Measurements from ENCODE around the gene ATG4D. TPM values are rescaled to one million over a fixed set of nuclear protein-coding genes. Genes with fewer than 3 reads are reported as not detected.
"Not testable (repeated sequence)": the region's sequence is repeated elsewhere in the genome, so short reads cannot be mapped to it uniquely, and the experiment has no call there.

ATG4D gene
- total and polyA plus RNA-seq, 3 donors from 2014 or later = 80.5 to 167 (median 97.1) TPM

GRCh38 chr19:10535613-10536012, 8.1 kb upstream of the ATG4D start:
- Histone ChIP-seq H3K36me3 (ENCODE audit: low read depth, missing control alignments) (no peaks in the 10 kb centered on the region), H3K4me1 (no peaks in the 10 kb centered on the region), H3K27ac (no peak overlapping the region), H3K4me3 (no peak overlapping the region), H3K27me3 (no peaks in the 10 kb centered on the region), H3K9me3 (no peaks in the 10 kb centered on the region)
- 74 to 82% methylated on average over 6 of the region's 6 CpGs for WGBS, 2 donors
- intact Hi-C loops (cut with DNase I; ENCODE audit: low total_unique reads) = no loop called here
- DNase-seq = no peak
- no peak for TF ChIP-seq CTCF (IDR thresholded peaks at IDR 0.05)
- no peak for TF ChIP-seq POLR2A (IDR thresholded peaks at IDR 0.05)

GRCh38 chr19:10537668-10538067, 6.0 kb upstream of the ATG4D start:
- 78 to 86% methylated on average over 11 of the region's 11 CpGs for WGBS, 2 donors
- H3K27ac ChIP-seq = no peak overlapping the region
- no peaks in the 10 kb centered on the region for H3K4me1 ChIP-seq
- no peaks in the 10 kb centered on the region for H3K27me3 ChIP-seq
- TF ChIP-seq POLR2A (IDR thresholded peaks at IDR 0.05) = no peak
- no peak for TF ChIP-seq CTCF (IDR thresholded peaks at IDR 0.05)
- no peak overlapping the region for H3K4me3 ChIP-seq
- H3K9me3 ChIP-seq = no peaks in the 10 kb centered on the region
- no peaks in the 10 kb centered on the region for H3K36me3 ChIP-seq (ENCODE audit: low read depth, missing control alignments)
- intact Hi-C loops (cut with DNase I; ENCODE audit: low total_unique reads) = no loop called here
- no peak for DNase-seq

- intact Hi-C loops (cut with DNase I; ENCODE audit: low total_unique reads) = no loop called here
- 76 to 82% methylated on average over 17 to 20 of the region's 20 CpGs for WGBS, 2 donors
These were observed 5.3 kb upstream of the ATG4D start for GRCh38 chr19:10538204-10538983.

GRCh38 chr19:10539016-10539415, 4.7 kb upstream of the ATG4D start:
- H3K27me3 ChIP-seq; H3K36me3 ChIP-seq (ENCODE audit: low read depth, missing control alignments); H3K4me1 ChIP-seq; H3K27ac ChIP-seq; intact Hi-C loops (cut with DNase I; ENCODE audit: low total_unique reads); H3K9me3 ChIP-seq; H3K4me3 ChIP-seq; DNase-seq: not testable (repeated sequence)
- 70 to 71% methylated on average over 9 of the region's 9 CpGs for WGBS, 2 donors

More at GRCh38 chr19:10538204-10538983, 5.3 kb upstream of the ATG4D start:
- TF ChIP-seq CTCF (IDR thresholded peaks at IDR 0.05) = no peak
- no peak for TF ChIP-seq POLR2A (IDR thresholded peaks at IDR 0.05)
- Histone ChIP-seq H3K27ac (no peak overlapping the region), H3K4me3 (no peak overlapping the region), H3K27me3 (no peaks in the 10 kb centered on the region), H3K4me1 (peaks cover 2% of the 10 kb centered on the region), H3K36me3 (ENCODE audit: low read depth, missing control alignments) (no peaks in the 10 kb centered on the region), H3K9me3 (no peaks in the 10 kb centered on the region)
- DNase-seq = no peak

GRCh38 chr19:10543059-10543419, 665 bp upstream of the ATG4D start:
- H3K9me3 ChIP-seq = no peaks in the 10 kb centered on the region
- intact Hi-C loops (cut with DNase I; ENCODE audit: low total_unique reads) = no loop called here
- TF ChIP-seq POLR2A (IDR thresholded peaks at IDR 0.05) = no peak
- no peak for TF ChIP-seq CTCF (IDR thresholded peaks at IDR 0.05)
- H3K27ac ChIP-seq = peak overlapping the region in 1 of 2 donors; percentile 92
- peaks cover 10% of the 10 kb centered on the region for H3K4me1 ChIP-seq
- H3K4me3 ChIP-seq = peak overlapping the region; percentile 91 to 97
- DNase-seq = no peak
- no peaks in the 10 kb centered on the region for H3K27me3 ChIP-seq
- WGBS, 2 donors = 29 to 48% methylated on average over 8 of the region's 8 CpGs
- H3K36me3 ChIP-seq (ENCODE audit: low read depth, missing control alignments) = no peaks in the 10 kb centered on the region

All from testis (tissue), 3 donors.